ENCODE data around the gene IER5L. TPM values are rescaled to one million over a fixed set of nuclear protein-coding genes. Genes with fewer than 3 reads are reported as not detected.

IER5L gene
- total and polyA plus RNA-seq, 2 of the 8 experiments (the other 6 are each of a cell fraction or from before 2014, with no cell fraction given) = 0.65 to 1.0 TPM

DNA sequence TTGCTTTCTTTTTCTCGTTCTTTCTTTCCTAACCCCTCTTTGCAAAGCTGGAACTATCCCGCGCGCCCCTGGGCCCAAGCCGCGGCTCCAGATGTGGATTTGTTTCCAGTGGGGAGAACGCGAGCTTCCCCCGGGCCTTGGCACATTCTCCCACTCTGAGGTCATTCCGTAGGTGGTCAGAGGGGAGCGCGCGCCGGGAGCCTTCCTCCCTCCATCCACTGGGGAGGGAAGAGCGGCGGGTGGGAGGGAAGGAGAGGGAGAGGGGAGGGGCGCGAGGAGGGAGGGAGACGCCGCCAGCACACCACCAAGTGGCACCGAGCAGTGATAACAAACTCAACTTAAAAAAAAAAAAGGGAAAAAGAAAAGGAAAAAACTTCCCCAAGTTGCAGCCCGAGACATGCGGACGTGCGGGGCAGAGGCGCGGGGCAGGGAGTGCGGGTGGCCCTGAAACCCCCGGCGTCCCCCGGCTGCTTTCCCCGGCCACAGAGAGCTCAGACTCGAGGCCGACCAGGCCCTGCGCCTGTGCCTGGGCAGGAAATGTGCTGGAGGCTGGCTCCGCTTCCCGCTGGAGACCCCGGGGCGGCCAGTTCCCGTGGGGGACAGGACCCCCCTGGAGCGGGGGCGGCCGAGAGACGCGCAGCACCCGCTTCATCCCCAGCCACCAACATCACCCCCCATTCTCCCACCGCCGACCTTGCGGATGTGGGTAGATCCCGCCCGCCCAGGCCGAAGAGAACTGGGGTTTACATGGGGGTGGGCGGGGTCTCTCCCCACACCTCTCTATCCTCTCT is 3.1 kb downstream of the IER5L start (continued):
- TF ChIP-seq RAD21 (IDR thresholded peaks at IDR 0.05 in 1 of 2, conservative IDR thresholded peaks at IDR 0.05 in 1 of 2; ENCODE audit: low read depth in 2 of 2, low read length in 2 of 2) (peak in 1 of 2 experiments; percentile 8; a peak in 1 of 4 replicates), FOSL1 (IDR thresholded peaks at IDR 0.05; ENCODE audit: insufficient read depth, low read depth, low read length) (no peak)
